Medulla oblongata (tissue), 1 donor: ENCODE measurements around the gene EPHB6.

Experiments used
- DNase-seq: peaks from one replicate; pipeline ENCODE4 v3.0.0-alpha.2; 2015; ENCODE audit errors: extremely low spot score

The EPHB6 gene

GRCh38 chr7:142864980-142865747 lies 10.3 kb downstream of the EPHB6 start:
- DNase-seq: no peak

GRCh38 chr7:142865766-142866165 lies 10.9 kb downstream of the EPHB6 start:
- DNase-seq: no peak

GRCh38 chr7:142866361-142867096 lies 11.7 kb downstream of the EPHB6 start:
- DNase-seq: peak; percentile 31

- DNase-seq: no peak
Measured at GRCh38 chr7:142867097-142867378, 12.2 kb downstream of the EPHB6 start.

GRCh38 chr7:142867398-142868187 lies 12.7 kb downstream of the EPHB6 start:
- no peak for DNase-seq

GRCh38 chr7:142868188-142868985 lies 13.5 kb downstream of the EPHB6 start:
- no peak for DNase-seq

- DNase-seq: no peak
Measured at GRCh38 chr7:142868986-142869415, 14.1 kb downstream of the EPHB6 start.

GRCh38 chr7:142869434-142869833 lies 14.6 kb downstream of the EPHB6 start:
- DNase-seq: no peak

- DNase-seq: no peak
Measured at GRCh38 chr7:142870147-142870559, 15.3 kb downstream of the EPHB6 start.

GRCh38 chr7:142870566-142871259 lies 15.8 kb downstream of the EPHB6 start:
- DNase-seq: no peak

GRCh38 chr7:142871260-142872105 lies 16.6 kb downstream of the EPHB6 start:
- DNase-seq: no peak

- DNase-seq: no peak
Measured at GRCh38 chr7:142872106-142872675, 17.3 kb downstream of the EPHB6 start.

- DNase-seq: no peak
Measured at GRCh38 chr7:142873281-142873784, 18.5 kb downstream of the EPHB6 start.

- DNase-seq: no peak
Measured at GRCh38 chr7:142873871-142874270, 19.0 kb downstream of the EPHB6 start.

- DNase-seq: no peak
Measured at GRCh38 chr7:142874409-142874808, 19.5 kb downstream of the EPHB6 start.

GRCh38 chr7:142874837-142875236 lies 20.0 kb downstream of the EPHB6 start:
- no peak for DNase-seq

GRCh38 chr7:142875456-142875855 lies 20.6 kb downstream of the EPHB6 start:
- no peak for DNase-seq

GRCh38 chr7:142876236-142876960 lies 21.5 kb downstream of the EPHB6 start:
- no peak for DNase-seq
